GM19328 (cell line): ENCODE measurements around the gene GNRHR.

ENCODE experiments used
- ATAC-seq: cut with Tn5 transposase; IDR thresholded peaks from one replicate; pipeline ENCODE4 v1.9.1; 2021; ENCODE audit warnings: mild to moderate bottlenecking, moderate library complexity; ENCODE audit not compliant: unreplicated experiment

GNRHR gene

GRCh38 chr4:67700738-67701516, 53.3 kb downstream of the GNRHR start, which contains the start of gene UBA6:
Gene UBA6, minus strand, starts transcription at chr4:67701155. Its CDS starts 36 bp downstream, at chr4:67701119.
- peak; percentile 98 for ATAC-seq

- peak; percentile 2 for ATAC-seq
These were observed 54.0 kb downstream of the GNRHR start for GRCh38 chr4:67700116-67700737.

GRCh38 chr4:67699603-67700002, 54.6 kb downstream of the GNRHR start:
- ATAC-seq = no peak

- ATAC-seq = no peak
These were observed 56.1 kb downstream of the GNRHR start for GRCh38 chr4:67697860-67698687.

GRCh38 chr4:67696061-67696460, 58.1 kb downstream of the GNRHR start:
- no peak for ATAC-seq

- no peak for ATAC-seq
These were observed 59.5 kb downstream of the GNRHR start for GRCh38 chr4:67694662-67695061.

- ATAC-seq = no peak
These were observed 62.9 kb downstream of the GNRHR start for GRCh38 chr4:67691328-67691727.
